Measurements from ENCODE around the gene LETM1. TPM values are rescaled to one million over a fixed set of nuclear protein-coding genes. Genes with fewer than 3 reads are reported as not detected.

The LETM1 gene
- polyA plus RNA-seq, 1 donor (not counting 4 experiments of a cell fraction or from before 2014, with no cell fraction given): 25.6 TPM

GRCh38 chr4:1842339-1842895 is 13.5 kb downstream of the LETM1 start:
- Histone ChIP-seq H3K4me2 (ENCODE audit: control insufficient read depth, extremely low read depth, insufficient read depth, low read depth, low read length) (no peak overlapping the region), H3K9me1 (ENCODE audit: control insufficient read depth, extremely low read depth, insufficient read depth, low read length) (no peaks in the 10 kb centered on the region), H3K4me3 (ENCODE audit: control insufficient read depth in 2 of 3, extremely low read depth in 1 of 3, insufficient read depth in 2 of 3, low read depth in 1 of 3, low read length in 3 of 3) (no peak overlapping the region), H3K79me2 (ENCODE audit: control insufficient read depth, insufficient read depth, low read length) (peaks cover 62% of the 10 kb centered on the region), H3K9me3 (ENCODE audit: control insufficient read depth, low read depth, low read length) (no peaks in the 10 kb centered on the region), H3K27me3 (ENCODE audit: control insufficient read depth, extremely low read depth, insufficient read depth, low read length) (no peaks in the 10 kb centered on the region), H3K27ac (ENCODE audit: control insufficient read depth, insufficient read depth, low read length) (no peak overlapping the region), H3K4me1 (ENCODE audit: control insufficient read depth, extremely low read depth, insufficient read depth, low read length) (no peaks in the 10 kb centered on the region), H4K20me1 (ENCODE audit: control insufficient read depth, extremely low read depth, insufficient read depth, low read length) (peaks cover 6% of the 10 kb centered on the region), H2AFZ (ENCODE audit: control insufficient read depth, low read length) (no peak overlapping the region), H3K36me3 (ENCODE audit: control insufficient read depth in 2 of 2, extremely low read depth in 1 of 2, insufficient read depth in 2 of 2, low read length in 2 of 2) (peaks cover 26 to 43% of the 10 kb centered on the region in 2 experiments), H3K9ac (ENCODE audit: control insufficient read depth, extremely low read depth, insufficient read depth, low read length) (no peak overlapping the region)
- no peak for DNase-seq (ENCODE audit: low read depth, low spot score)
- FAIRE-seq: no peak
- dilution Hi-C loops (cut with MboI; ENCODE audit: extremely low pct_ligation_motif_present, low sequenced_read_pairs): no loop called here
- TF ChIP-seq EZH2 (IDR thresholded peaks at IDR 0.05; ENCODE audit: low read length) (no peak), CTCF (optimal IDR thresholded peaks at IDR 0.05 in 1 of 3, IDR thresholded peaks at IDR 0.05 in 1 of 3, conservative IDR thresholded peaks at IDR 0.05 in 1 of 3; ENCODE audit: extremely low read depth in 1 of 3, insufficient read depth in 2 of 3, low read length in 3 of 3) (no peak)

GRCh38 chr4:1841887-1842210 is 14.1 kb downstream of the LETM1 start:
- no peak overlapping the region for H3K27ac ChIP-seq (ENCODE audit: control insufficient read depth, insufficient read depth, low read length)
- DNase-seq (ENCODE audit: low read depth, low spot score): no peak
- H3K9me1 ChIP-seq (ENCODE audit: control insufficient read depth, extremely low read depth, insufficient read depth, low read length): no peaks in the 10 kb centered on the region
- FAIRE-seq: no peak
- no peak overlapping the region for H3K9ac ChIP-seq (ENCODE audit: control insufficient read depth, extremely low read depth, insufficient read depth, low read length)
- peaks cover 25 to 43% of the 10 kb centered on the region in 2 experiments for H3K36me3 ChIP-seq (ENCODE audit: control insufficient read depth in 2 of 2, extremely low read depth in 1 of 2, insufficient read depth in 2 of 2, low read length in 2 of 2)
- dilution Hi-C loops (cut with MboI; ENCODE audit: extremely low pct_ligation_motif_present, low sequenced_read_pairs): no loop called here
- TF ChIP-seq EZH2 (IDR thresholded peaks at IDR 0.05; ENCODE audit: low read length) (no peak), CTCF (optimal IDR thresholded peaks at IDR 0.05 in 1 of 3, IDR thresholded peaks at IDR 0.05 in 1 of 3, conservative IDR thresholded peaks at IDR 0.05 in 1 of 3; ENCODE audit: extremely low read depth in 1 of 3, insufficient read depth in 2 of 3, low read length in 3 of 3) (no peak)
- H3K4me2 ChIP-seq (ENCODE audit: control insufficient read depth, extremely low read depth, insufficient read depth, low read depth, low read length): no peak overlapping the region
- H3K79me2 ChIP-seq (ENCODE audit: control insufficient read depth, insufficient read depth, low read length): peaks cover 61% of the 10 kb centered on the region
- no peaks in the 10 kb centered on the region for H3K4me1 ChIP-seq (ENCODE audit: control insufficient read depth, extremely low read depth, insufficient read depth, low read length)
- H4K20me1 ChIP-seq (ENCODE audit: control insufficient read depth, extremely low read depth, insufficient read depth, low read length): peaks cover 9% of the 10 kb centered on the region
- H3K4me3 ChIP-seq (ENCODE audit: control insufficient read depth in 2 of 3, extremely low read depth in 1 of 3, insufficient read depth in 2 of 3, low read depth in 1 of 3, low read length in 3 of 3): no peak overlapping the region
- H3K27me3 ChIP-seq (ENCODE audit: control insufficient read depth, extremely low read depth, insufficient read depth, low read length): no peaks in the 10 kb centered on the region
- no peak overlapping the region for H2AFZ ChIP-seq (ENCODE audit: control insufficient read depth, low read length)
- H3K9me3 ChIP-seq (ENCODE audit: control insufficient read depth, low read depth, low read length): no peaks in the 10 kb centered on the region

All from keratinocyte (primary cell).